Measurements from ENCODE around the gene ZNF385D. TPM values are rescaled to one million over a fixed set of nuclear protein-coding genes. Genes with fewer than 3 reads are reported as not detected.

Gene ZNF385D
- total and polyA plus RNA-seq, 2 of the 13 experiments (the other 11 are each of a cell fraction or from before 2014, with no cell fraction given): not detected

- DNase-seq (ENCODE audit: low spot score): no peak
Observed at GRCh38 chr3:21377071-21377769, 373.8 kb downstream of the ZNF385D start.

DNA sequence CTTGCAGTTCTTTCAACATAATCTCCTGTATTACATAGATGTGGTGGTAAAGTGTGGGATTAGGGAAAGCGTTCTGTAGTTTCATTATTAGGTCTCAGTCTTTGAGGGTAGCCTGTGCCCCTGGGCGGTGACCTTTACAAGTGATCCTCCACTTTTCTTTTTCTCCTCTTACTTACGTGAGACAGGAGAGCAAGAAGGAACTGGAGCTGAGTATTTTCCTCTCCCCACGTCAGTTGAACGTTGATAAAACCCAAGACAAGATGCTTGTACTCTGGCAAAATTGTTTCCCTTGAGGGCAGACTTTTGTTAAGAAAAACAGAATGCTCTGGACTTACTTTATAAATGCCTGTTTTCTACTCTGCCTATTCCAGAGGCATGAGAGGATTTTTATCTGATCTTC lies 378.7 kb downstream of the ZNF385D start:
- ChIA-PET CTCF (ENCODE audit: low intra/inter-chr PET ratio, low total read pairs) (no interaction called here), POLR2A (no interaction called here)
- Histone ChIP-seq H3K4me1 (ENCODE audit: insufficient read depth, low read length) (no peaks in the 10 kb centered on the region), H3K27me3 (ENCODE audit: control insufficient read depth in 1 of 2, insufficient read depth in 2 of 2, low read length in 2 of 2) (no peaks in the 10 kb centered on the region), H3K27ac (ENCODE audit: extremely low read length, insufficient read depth, low read length) (no peak overlapping the region), H3K4me3 (replicated peaks in 1 of 3; ENCODE audit: insufficient read depth in 1 of 3, low read depth in 2 of 3, low read length in 3 of 3) (no peak overlapping the region), H4K20me1 (ENCODE audit: insufficient read depth, low read length) (no peaks in the 10 kb centered on the region), H3K9ac (ENCODE audit: insufficient read depth, low read depth, low read length) (no peak overlapping the region), H2AFZ (ENCODE audit: low read length) (no peak overlapping the region), H3K4me2 (ENCODE audit: low read depth, low read length) (no peak overlapping the region), H3K79me2 (ENCODE audit: insufficient read depth, low read length) (no peaks in the 10 kb centered on the region), H3K9me3 (ENCODE audit: low read length) (peaks cover 64% of the 10 kb centered on the region), H3K36me3 (replicated peaks in 1 of 2; ENCODE audit: control insufficient read depth in 1 of 2, insufficient read depth in 2 of 2, low read length in 2 of 2) (no peaks in the 10 kb centered on the region)
- no TSS peak for BruUV-seq (replicated peaks)
- in situ Hi-C loops (cut with HindIII; ENCODE audit: extremely low pct_ligation_motif_present, low pct_unique_long_range_greater_than_20kb) (no loop called here), intact Hi-C loops (cut with micrococcal nuclease; ENCODE audit: unreplicated experiment) (no loop called here)
- no peak for FAIRE-seq
- ATAC-seq: no peak
- no peak for TF ChIP-seq GFI1 (CRISPR knock-in tag; IDR thresholded peaks at IDR 0.05; ENCODE audit: borderline replicate concordance)
- TF ChIP-seq ZNF713 (CRISPR knock-in tag; IDR thresholded peaks at IDR 0.05): no peak
- 4% methylated on average over 5 of the region's 5 CpGs for WGBS (ENCODE audit: low lambda C conversion rate)
- no peak for DNase-seq (ENCODE audit: low spot score)

More at GRCh38 chr3:21377071-21377769, 373.8 kb downstream of the ZNF385D start:
- Histone ChIP-seq H3K27ac (ENCODE audit: extremely low read length, insufficient read depth, low read length) (no peak overlapping the region), H3K9ac (ENCODE audit: insufficient read depth, low read depth, low read length) (no peak overlapping the region), H2AFZ (ENCODE audit: low read length) (no peak overlapping the region), H3K4me3 (replicated peaks in 1 of 3; ENCODE audit: insufficient read depth in 1 of 3, low read depth in 2 of 3, low read length in 3 of 3) (no peak overlapping the region), H3K36me3 (replicated peaks in 1 of 2; ENCODE audit: control insufficient read depth in 1 of 2, insufficient read depth in 2 of 2, low read length in 2 of 2) (no peaks in the 10 kb centered on the region), H3K27me3 (ENCODE audit: control insufficient read depth in 1 of 2, insufficient read depth in 2 of 2, low read length in 2 of 2) (no peaks in the 10 kb centered on the region), H3K4me1 (ENCODE audit: insufficient read depth, low read length) (no peaks in the 10 kb centered on the region), H3K4me2 (ENCODE audit: low read depth, low read length) (no peak overlapping the region), H3K79me2 (ENCODE audit: insufficient read depth, low read length) (no peaks in the 10 kb centered on the region), H4K20me1 (ENCODE audit: insufficient read depth, low read length) (no peaks in the 10 kb centered on the region), H3K9me3 (ENCODE audit: low read length) (peaks cover 47% of the 10 kb centered on the region)
- ATAC-seq (no peak), FAIRE-seq (no peak)
- intact Hi-C loops (cut with micrococcal nuclease; ENCODE audit: unreplicated experiment) (no loop called here), in situ Hi-C loops (cut with HindIII; ENCODE audit: extremely low pct_ligation_motif_present, low pct_unique_long_range_greater_than_20kb) (no loop called here)
- TF ChIP-seq FOXC1 (CRISPR knock-in tag; IDR thresholded peaks at IDR 0.05; ENCODE audit: borderline replicate concordance) (no peak), ZNF296 (CRISPR knock-in tag; conservative IDR thresholded peaks at IDR 0.05) (no peak), ZKSCAN1 (IDR thresholded peaks at IDR 0.05; ENCODE audit: low read length) (no peak), MIXL1 (CRISPR knock-in tag; IDR thresholded peaks at IDR 0.05) (no peak), ZKSCAN8 (CRISPR knock-in tag; IDR thresholded peaks at IDR 0.05; ENCODE audit: borderline replicate concordance) (no peak), YY1 (IDR thresholded peaks at IDR 0.05; ENCODE audit: insufficient read depth, insufficient replicate concordance, low read depth, low read length) (no peak), ZNF383 (CRISPR knock-in tag; IDR thresholded peaks at IDR 0.05; ENCODE audit: borderline replicate concordance) (no peak), ZNF331 (CRISPR knock-in tag; IDR thresholded peaks at IDR 0.05) (no peak), ZFP62 (CRISPR knock-in tag; IDR thresholded peaks at IDR 0.05) (no peak), IRX3 (CRISPR knock-in tag; IDR thresholded peaks at IDR 0.05; ENCODE audit: borderline replicate concordance, low read depth) (no peak)
- ChIA-PET CTCF (ENCODE audit: low intra/inter-chr PET ratio, low total read pairs) (no interaction called here), POLR2A (no interaction called here)
- BruUV-seq (replicated peaks): no TSS peak

Data from HepG2 (cell line).